Measurements from ENCODE around the gene USH2A. TPM values are rescaled to one million over a fixed set of nuclear protein-coding genes. Genes with fewer than 3 reads are reported as not detected.

Gene USH2A
- total RNA-seq, 3 donors from 2014 or later, result 0.03 to 0.17 TPM; not detected in 1

DNA sequence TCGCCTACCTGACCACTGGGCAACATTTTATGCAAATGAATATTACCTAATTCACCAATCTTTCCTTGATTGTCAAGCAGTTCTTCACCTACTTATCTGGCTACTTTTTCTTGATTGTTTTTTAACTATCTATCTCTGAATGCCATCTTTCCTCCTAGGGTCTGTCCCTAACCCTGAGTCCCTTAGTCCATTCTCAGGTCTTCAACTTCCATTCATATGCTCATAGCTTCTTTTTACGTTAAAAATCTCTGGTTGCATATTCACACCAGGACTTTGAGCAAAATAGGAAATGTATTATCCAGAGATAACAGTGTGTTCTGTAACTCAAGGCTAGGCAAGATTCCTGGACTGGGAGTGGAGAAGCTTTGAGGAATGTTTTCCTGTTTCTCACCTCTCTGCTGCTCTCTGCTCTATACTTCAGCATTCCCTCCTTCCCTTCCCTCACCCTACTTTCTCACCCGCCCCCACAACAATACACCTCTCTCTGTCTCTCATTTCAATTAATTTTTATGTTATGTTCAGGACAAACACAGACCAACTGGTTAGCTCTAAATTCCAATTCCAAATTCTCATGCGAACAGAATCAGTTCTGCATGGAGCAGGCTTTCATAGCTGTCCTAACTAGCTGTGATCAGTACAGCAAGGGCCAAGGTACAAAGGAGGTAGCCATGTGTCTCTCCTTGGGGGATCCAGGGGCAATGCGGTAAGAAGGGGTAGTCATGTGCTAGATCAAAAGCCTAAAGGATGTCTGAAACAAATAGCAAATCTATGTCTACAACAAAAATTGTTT lies 278.4 kb downstream of the USH2A start:
- intact Hi-C loops (cut with DNase I, micrococcal nuclease), result no loop called here
- no peak for ATAC-seq
- no peak for DNase-seq
- no peaks in the 10 kb centered on the region for H3K36me3 ChIP-seq (ENCODE audit: low read depth)
- H3K4me1 ChIP-seq (ENCODE audit: low read depth), result no peaks in the 10 kb centered on the region
- H3K4me3 ChIP-seq, result no peak overlapping the region
- TF ChIP-seq, protein P1, sequence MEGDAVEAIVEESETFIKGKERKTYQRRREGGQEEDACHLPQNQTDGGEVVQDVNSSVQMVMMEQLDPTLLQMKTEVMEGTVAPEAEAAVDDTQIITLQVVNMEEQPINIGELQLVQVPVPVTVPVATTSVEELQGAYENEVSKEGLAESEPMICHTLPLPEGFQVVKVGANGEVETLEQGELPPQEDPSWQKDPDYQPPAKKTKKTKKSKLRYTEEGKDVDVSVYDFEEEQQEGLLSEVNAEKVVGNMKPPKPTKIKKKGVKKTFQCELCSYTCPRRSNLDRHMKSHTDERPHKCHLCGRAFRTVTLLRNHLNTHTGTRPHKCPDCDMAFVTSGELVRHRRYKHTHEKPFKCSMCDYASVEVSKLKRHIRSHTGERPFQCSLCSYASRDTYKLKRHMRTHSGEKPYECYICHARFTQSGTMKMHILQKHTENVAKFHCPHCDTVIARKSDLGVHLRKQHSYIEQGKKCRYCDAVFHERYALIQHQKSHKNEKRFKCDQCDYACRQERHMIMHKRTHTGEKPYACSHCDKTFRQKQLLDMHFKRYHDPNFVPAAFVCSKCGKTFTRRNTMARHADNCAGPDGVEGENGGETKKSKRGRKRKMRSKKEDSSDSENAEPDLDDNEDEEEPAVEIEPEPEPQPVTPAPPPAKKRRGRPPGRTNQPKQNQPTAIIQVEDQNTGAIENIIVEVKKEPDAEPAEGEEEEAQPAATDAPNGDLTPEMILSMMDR (IDR thresholded peaks at IDR 0.05), result no peak
- no peaks in the 10 kb centered on the region for H3K9me3 ChIP-seq

GRCh38 chr1:216142921-216143320 lies 280.3 kb downstream of the USH2A start:
- Histone ChIP-seq H3K4me1 (ENCODE audit: low read depth) (no peaks in the 10 kb centered on the region), H3K36me3 (ENCODE audit: low read depth) (no peaks in the 10 kb centered on the region), H3K4me3 (no peak overlapping the region), H3K9me3 (no peaks in the 10 kb centered on the region)
- no peak for DNase-seq
- intact Hi-C loops (cut with DNase I, micrococcal nuclease), result no loop called here
- ATAC-seq, result no peak
- TF ChIP-seq, protein P1 (IDR thresholded peaks at IDR 0.05), result no peak

- no peaks in the 10 kb centered on the region for H3K9me3 ChIP-seq
- no peak for DNase-seq
- intact Hi-C loops (cut with DNase I, micrococcal nuclease), result no loop called here
- no peaks in the 10 kb centered on the region for H3K36me3 ChIP-seq (ENCODE audit: low read depth)
- H3K4me3 ChIP-seq, result no peak overlapping the region
- no peaks in the 10 kb centered on the region for H3K4me1 ChIP-seq (ENCODE audit: low read depth)
- TF ChIP-seq, protein P1 (IDR thresholded peaks at IDR 0.05), result no peak
- ATAC-seq, result no peak
Observed at GRCh38 chr1:216140730-216141524, 282.3 kb downstream of the USH2A start.

- TF ChIP-seq, protein P1 (IDR thresholded peaks at IDR 0.05), result no peak
- no peak for ATAC-seq
Observed at GRCh38 chr1:216124192-216124781, 299.0 kb downstream of the USH2A start.

DNA sequence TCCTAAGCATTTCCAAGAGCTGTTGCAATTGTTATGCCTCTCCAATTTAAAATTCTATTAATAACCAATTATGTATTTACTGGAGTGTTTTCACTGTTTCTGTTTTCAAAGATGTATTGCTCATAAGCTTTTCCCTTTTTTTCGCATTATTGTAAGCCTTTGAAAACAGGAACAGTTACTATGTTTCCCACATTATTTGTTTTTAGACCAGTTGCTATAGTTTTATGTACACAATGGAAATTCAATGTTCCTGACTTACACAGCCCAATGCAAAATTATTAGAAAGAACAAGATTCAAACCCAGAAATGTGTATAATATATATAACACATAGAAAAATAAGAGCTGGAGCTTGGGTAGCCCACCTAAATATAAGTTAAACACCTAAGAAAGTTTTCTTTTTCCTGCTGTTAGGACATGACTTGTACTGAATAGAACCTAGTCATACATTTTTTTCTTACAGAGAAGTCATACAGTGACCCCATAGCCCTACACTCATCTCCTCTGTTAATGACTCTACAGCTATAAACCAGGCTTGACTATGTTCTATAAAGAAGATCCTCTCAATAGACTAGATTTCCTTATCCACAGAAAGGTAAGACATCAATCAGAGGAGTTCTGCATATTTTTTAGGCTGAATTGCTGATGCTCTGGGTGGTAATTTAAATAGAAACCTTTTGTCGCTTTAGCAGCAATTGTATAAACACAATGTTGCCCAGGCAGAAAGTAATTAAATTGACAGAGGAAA lies 299.6 kb downstream of the USH2A start:
- Histone ChIP-seq H3K36me3 (ENCODE audit: low read depth) (no peaks in the 10 kb centered on the region), H3K4me1 (ENCODE audit: low read depth) (no peaks in the 10 kb centered on the region), H3K9me3 (no peaks in the 10 kb centered on the region), H3K4me3 (no peak overlapping the region)
- intact Hi-C loops (cut with DNase I, micrococcal nuclease), result no loop called here
- TF ChIP-seq, protein P1 (IDR thresholded peaks at IDR 0.05), result no peak
- no peak for DNase-seq
- no peak for ATAC-seq

More at GRCh38 chr1:216124192-216124781, 299.0 kb downstream of the USH2A start:
- intact Hi-C loops (cut with DNase I, micrococcal nuclease), result no loop called here
- Histone ChIP-seq H3K4me3 (no peak overlapping the region), H3K36me3 (ENCODE audit: low read depth) (no peaks in the 10 kb centered on the region), H3K9me3 (no peaks in the 10 kb centered on the region), H3K4me1 (ENCODE audit: low read depth) (no peaks in the 10 kb centered on the region)
- DNase-seq, result no peak
